Right kidney (tissue), 1 donor: ENCODE data around the gene S100PBP.
A peak's percentile ranks its signal among the peaks of the same experiment; 100 is the strongest.
"Not testable (repeated sequence)": the region's sequence is repeated elsewhere in the genome, so short reads cannot be mapped to it uniquely, and the experiment has no call there.

Experiments
- DNase-seq: peaks from one replicate; pipeline ENCODE4 v3.0.0-alpha.2; 2016

Gene S100PBP

DNA sequence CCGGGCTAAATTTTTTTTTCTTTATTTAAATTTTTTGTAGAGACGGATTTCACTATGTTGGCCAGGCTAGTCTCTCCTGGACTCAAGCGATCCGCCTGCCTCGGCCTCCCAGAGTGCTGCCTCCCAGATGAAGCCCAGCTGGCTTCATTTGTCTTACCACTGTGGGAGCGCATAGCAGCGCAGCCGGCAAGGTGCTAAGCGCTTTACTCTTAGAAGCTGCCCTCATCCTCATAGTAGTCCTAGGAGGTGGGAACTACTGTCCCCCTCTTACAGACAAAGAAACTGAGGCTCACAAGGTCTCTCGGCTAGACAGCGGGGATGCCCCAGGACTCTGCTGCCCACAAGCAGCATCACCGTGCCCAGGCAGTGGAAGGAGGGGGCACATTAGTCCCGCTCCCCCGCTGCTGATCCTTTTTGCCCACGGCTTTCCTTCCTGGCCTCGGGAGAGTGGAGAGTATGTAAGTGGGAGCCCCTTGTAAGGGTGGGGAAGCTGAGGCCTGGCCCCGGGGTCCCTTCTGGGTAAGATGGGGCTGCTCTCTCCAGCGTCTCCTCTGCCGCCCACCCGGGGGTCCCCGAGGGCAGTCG, 83.0 kb downstream of the S100PBP start:
- no peak for DNase-seq

DNA sequence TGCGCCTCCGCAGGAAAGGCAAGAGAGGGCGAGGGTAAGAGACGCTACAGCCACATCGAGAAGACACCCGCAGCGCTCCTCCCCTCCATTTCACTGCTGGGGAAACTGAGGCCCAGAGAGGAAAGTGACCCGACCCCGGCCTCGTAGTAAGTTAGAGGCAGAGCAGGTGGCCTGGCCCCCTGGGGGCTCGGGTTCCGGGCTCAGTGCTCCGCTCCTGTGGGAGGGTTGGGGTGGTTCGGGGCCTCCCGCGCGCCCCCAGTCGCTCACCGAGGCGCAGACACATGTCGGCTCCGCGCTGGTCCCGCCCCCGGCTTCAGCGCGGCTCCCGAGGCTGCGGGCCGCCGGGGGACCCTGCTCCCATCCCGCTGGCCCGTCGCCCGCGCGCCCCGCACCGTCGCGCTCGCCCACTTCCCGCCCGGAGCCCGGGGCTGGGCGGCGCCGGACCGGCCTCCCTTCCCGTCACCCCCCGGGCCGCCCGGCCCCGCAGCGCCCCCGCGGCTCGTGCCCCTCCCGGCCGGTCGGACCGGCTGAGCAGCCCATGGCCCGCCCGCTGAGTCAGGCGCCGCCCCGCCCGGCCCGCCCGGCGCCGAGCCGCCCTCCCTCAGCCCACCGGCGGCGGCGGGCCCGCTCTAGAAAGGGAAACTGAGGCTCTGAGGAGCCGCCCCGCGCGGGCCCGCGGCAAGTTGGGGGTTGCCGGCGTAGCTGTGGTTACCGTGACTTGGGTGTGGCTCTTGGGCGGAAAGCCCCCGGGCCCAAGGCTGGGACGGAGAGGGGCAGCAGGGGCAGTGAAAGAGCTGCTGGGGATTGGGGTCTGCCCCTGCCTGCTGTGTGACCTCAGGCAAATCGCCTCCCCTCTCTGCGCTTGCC, 83.7 kb downstream of the S100PBP start, which contains the start of gene TMEM54:
Gene TMEM54 (minus strand): TSS at position 434 of the 867 bp plus-strand sequence. CDS start 151 bp downstream, at position 283.
- peak; percentile 33 for DNase-seq

GRCh38 chr1:32901823-32902534, 84.5 kb downstream of the S100PBP start:
- DNase-seq = no peak

DNA sequence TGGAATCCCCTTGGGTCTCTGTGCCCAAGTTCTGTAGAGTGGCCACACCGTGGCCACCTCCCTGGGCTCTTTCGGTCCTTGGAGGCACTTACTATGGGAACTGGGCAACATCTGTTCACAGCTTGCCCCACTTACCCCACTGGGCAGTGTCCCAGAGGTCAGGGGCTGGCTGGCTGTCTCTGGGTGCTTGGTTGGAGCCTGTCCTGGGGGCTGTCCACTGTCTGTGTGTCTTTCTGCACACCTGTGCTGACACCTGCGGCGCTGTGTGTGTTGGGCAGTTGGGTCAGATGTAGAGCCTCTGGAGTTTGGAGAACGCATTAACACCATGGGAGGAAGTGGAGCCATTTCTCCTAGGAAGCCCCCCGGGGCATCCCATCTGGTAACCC, 85.1 kb downstream of the S100PBP start:
- no peak for DNase-seq

DNA sequence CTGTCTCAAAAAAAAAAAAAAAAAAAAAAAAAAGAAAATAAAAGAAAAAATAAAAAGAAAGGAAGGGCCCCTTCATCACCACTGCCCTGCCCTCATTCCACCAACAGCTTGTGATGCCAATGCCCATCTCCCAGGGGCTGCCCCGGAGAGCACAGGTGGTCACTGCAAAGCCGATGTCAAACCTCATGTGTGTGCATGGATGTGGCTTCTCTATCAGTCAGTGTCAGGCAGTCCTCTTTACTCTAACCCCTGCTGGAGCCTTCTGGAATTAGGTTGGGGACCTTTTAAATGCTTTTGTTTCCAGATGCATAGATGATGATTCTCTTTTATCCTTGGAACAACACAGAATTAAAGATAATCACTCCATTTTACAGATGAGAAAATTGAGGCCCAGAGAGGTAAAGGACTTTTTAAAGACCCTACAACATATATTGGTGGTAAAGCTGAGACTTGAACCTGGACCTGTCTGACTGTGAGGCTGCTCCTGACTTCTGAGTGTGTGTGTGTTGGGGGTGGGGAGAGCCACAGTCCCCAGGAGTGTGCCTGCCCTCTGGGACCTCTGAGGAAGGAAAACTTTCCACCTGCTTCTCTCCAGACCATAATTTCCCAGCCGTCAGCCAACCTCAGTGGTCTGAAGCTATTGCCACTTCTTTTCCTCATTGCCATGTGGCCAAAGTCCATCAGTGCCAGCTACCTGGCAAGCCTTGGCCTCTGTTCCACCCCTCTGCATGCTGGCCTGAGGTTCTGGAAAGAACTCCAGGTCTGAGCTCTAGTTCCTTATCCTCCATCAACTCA, 86.7 kb downstream of the S100PBP start:
- no peak for DNase-seq

DNA sequence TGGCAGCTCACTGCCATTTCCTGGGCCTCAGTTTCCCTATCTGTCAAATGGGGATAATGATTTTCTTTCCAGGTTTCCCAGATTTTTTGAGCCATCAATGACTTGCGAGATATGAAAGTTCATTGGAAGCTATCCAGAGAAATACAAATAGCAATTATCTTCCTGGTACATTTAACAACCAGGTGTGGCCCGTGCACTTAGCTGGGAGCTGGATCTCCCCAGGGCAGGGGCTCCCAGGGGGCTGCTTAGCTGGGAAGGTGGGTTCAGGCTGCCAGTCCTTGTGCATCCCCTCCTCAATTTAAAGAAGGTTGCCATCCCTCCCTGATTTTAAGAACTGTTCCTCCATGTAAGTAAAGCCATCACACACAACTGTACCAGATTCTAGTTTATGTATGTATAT, 87.3 kb downstream of the S100PBP start:
- no peak for DNase-seq

DNA sequence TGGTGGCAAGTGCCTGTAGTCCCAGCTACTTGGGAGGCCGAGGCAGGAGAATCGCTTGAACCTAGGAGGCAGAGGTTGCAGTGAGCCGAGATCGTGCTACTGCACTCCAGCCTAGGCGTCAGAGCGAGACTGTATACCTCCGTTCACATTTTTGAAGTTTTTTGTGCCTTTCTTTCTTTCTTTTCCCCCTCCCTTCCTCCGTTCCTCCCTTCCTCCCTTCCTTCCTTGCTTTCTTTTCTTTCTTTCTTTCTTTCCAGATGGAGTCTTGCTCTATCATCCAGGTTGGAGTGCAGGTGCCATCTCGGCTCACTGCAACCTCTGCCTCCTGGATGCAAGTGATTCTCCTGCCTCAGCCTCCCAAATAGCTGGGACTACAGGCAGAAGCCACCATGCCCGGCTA, 88.1 kb downstream of the S100PBP start:
- DNase-seq = not testable (repeated sequence)

GRCh38 chr1:32906654-32907053, 89.2 kb downstream of the S100PBP start:
- DNase-seq = no peak

- no peak for DNase-seq
Observed at GRCh38 chr1:32907435-32907834, 90.0 kb downstream of the S100PBP start.
